HCT116 (cell line): Measurements from ENCODE around the gene PWP1. TPM values are rescaled to one million over a fixed set of nuclear protein-coding genes. Genes with fewer than 3 reads are reported as not detected.

Experiments
- ATAC-seq: fragments of 200-7000 bp; cut with Tn5 transposase; 2 replicates; pipeline ENCODE4 v1.9.1; 2020; ENCODE audit warnings: mild to moderate bottlenecking, moderate library complexity
- BruUV-seq: library from RNA; stranded (reverse); fragments of 400-500 nt; replicated peaks from 2 replicates; lab custom pipeline; 2021; lab: Mats Ljungman, UMichigan
- CTCF ChIA-PET: fragments of 300-600 bp; sonication (Branson Sonifier 250); formaldehyde crosslinking; loops from one replicate; lab custom pipeline; 2021; ENCODE audit warnings: antibody characterized with exemption; lab: Charles Lee
- POLR2A ChIA-PET: fragments of 300-600, 350-600 bp; sonication (Branson Sonifier 250); formaldehyde crosslinking; loops from one replicate; lab custom pipeline; 2021; ENCODE audit warnings: antibody characterized with exemption; lab: Charles Lee
- RAD21 ChIA-PET, 2 experiments: fragments of 300-600 bp; sonication (Branson Sonifier 250); formaldehyde crosslinking; loops; one replicate each; lab custom pipeline; 2023; ENCODE audit warnings: low total read pairs in 2 of 2; ENCODE audit not compliant: uncharacterized antibody in 2 of 2, unreplicated experiment in 2 of 2, low non-redundant PET in 1 of 2; lab: Charles Lee
- DNase-seq: peaks from one replicate; pipeline ENCODE4 v3.0.0-alpha.2; 2010; ENCODE audit warnings: low read depth, low spot score
- H2AFZ ChIP-seq: fragments of 200-600 bp; shearing (Covaris generic), sonication (generic); 2 replicates; pipeline ENCODE4 v1.6.1; 2017; ENCODE audit warnings: low read depth, mixed run types, mixed read lengths, antibody characterized with exemption, low read length; ENCODE audit not compliant: poor library complexity, severe bottlenecking
- H3K27ac ChIP-seq: 2 replicates; pipeline ENCODE4 v1.5.1; 2012; ENCODE audit warnings: low read depth, low read length
- H3K27me3 ChIP-seq: fragments of 200-600 bp; sonication (generic); 2 replicates; pipeline ENCODE4 v1.6.1; 2016; ENCODE audit warnings: mixed run types, low read length, mixed read lengths; ENCODE audit not compliant: insufficient read depth
- H3K36me3 ChIP-seq, 2 experiments: fragments of 200-500 bp in 1 of 2; fragments of 200-600 bp in 1 of 2; sonication (Bioruptor generic) in 1 of 2; sonication (generic) in 1 of 2; 2 replicates each; pipeline versions ENCODE4 v1.5.1 to v1.6.1; 2014 to 2016; ENCODE audit warnings: low read length in 2 of 2, inconsistent platforms in 1 of 2, mixed read lengths in 1 of 2, mixed run types in 1 of 2; ENCODE audit not compliant: insufficient read depth in 2 of 2, control insufficient read depth in 1 of 2
- H3K4me1 ChIP-seq, 2 experiments: fragments of 200-600 bp in 1 of 2; sonication (generic) in 1 of 2; 2 replicates each; pipeline versions ENCODE4 v1.5.1 to v1.6.1; 2012 to 2017; ENCODE audit warnings: low read length in 2 of 2, inconsistent platforms in 1 of 2, mild to moderate bottlenecking in 1 of 2, mixed read lengths in 1 of 2, mixed run types in 1 of 2, moderate library complexity in 1 of 2; ENCODE audit not compliant: insufficient read depth in 2 of 2, control insufficient read depth in 1 of 2
- H3K4me2 ChIP-seq: fragments of 200-600 bp; sonication (generic); 2 replicates; pipeline ENCODE4 v1.6.1; 2017; ENCODE audit warnings: mixed run types, low read length, mixed read lengths
- H3K4me3 ChIP-seq, 2 experiments: fragments of 200-600 bp in 1 of 2; sonication (generic) in 1 of 2; replicated peaks in 1 of 2; 2 replicates each; pipeline ENCODE4 v1.5.1; 2011 to 2016; ENCODE audit warnings: low read length in 2 of 2, control low read depth in 1 of 2, low read depth in 1 of 2, mild to moderate bottlenecking in 1 of 2, mixed read lengths in 1 of 2, mixed run types in 1 of 2
- H3K79me2 ChIP-seq: fragments of 200-600 bp; sonication (generic); 2 replicates; pipeline ENCODE4 v1.6.1; 2017; ENCODE audit warnings: mild to moderate bottlenecking, mixed run types, low read length, moderate library complexity, mixed read lengths; ENCODE audit not compliant: insufficient read depth
- H3K9ac ChIP-seq: fragments of 200-600 bp; sonication (generic); 2 replicates; pipeline ENCODE4 v1.6.1; 2016; ENCODE audit warnings: low read length, mixed read lengths
- H3K9me2 ChIP-seq: fragments of 200-600 bp; sonication (generic), shearing (Covaris generic); 2 replicates; pipeline ENCODE4 v1.6.1; 2017; ENCODE audit warnings: mixed run types, mild to moderate bottlenecking, moderate library complexity; ENCODE audit not compliant: insufficient read depth
- H3K9me3 ChIP-seq, 2 experiments: fragments of 200-500 bp in 1 of 2; fragments of 200-600 bp in 1 of 2; sonication (Bioruptor generic) in 1 of 2; sonication (generic) in 1 of 2; 2 replicates each; pipeline ENCODE4 v1.6.1; 2014 to 2017; ENCODE audit warnings: low read length in 2 of 2, mixed read lengths in 2 of 2, inconsistent platforms in 1 of 2, low read depth in 1 of 2, mild to moderate bottlenecking in 1 of 2, mixed run types in 1 of 2, moderate library complexity in 1 of 2; ENCODE audit not compliant: control insufficient read depth in 1 of 2, insufficient read depth in 1 of 2
- H4K20me1 ChIP-seq: fragments of 200-600 bp; sonication (generic), shearing (Covaris generic); 2 replicates; pipeline ENCODE4 v1.6.1; 2017; ENCODE audit warnings: mixed run types, mild to moderate bottlenecking, moderate library complexity; ENCODE audit not compliant: insufficient read depth
- CTCF ChIP-seq, 3 experiments: fragments of 200-600 bp in 1 of 3; sonication (generic) in 1 of 3; IDR thresholded peaks in 2 of 3; conservative IDR thresholded peaks in 1 of 3; 2 replicates each; pipeline ENCODE4 v1.5.1; 2012 to 2017; ENCODE audit warnings: low read depth in 2 of 3, low read length in 2 of 3, antibody characterized with exemption in 1 of 3, borderline replicate concordance in 1 of 3, control low read depth in 1 of 3, mild to moderate bottlenecking in 1 of 3, mixed read lengths in 1 of 3, mixed run types in 1 of 3, moderate library complexity in 1 of 3; ENCODE audit not compliant: insufficient read depth in 1 of 3
- POLR2A ChIP-seq: IDR thresholded peaks from 2 replicates; pipeline ENCODE4 v1.7.0; 2011; ENCODE audit warnings: borderline replicate concordance; ENCODE audit not compliant: insufficient read depth, insufficient read length; ENCODE audit errors: extremely low read depth
- SIN3A ChIP-seq: IDR thresholded peaks from 2 replicates; pipeline ENCODE4 v1.6.1; 2012; ENCODE audit warnings: low read depth
- SP1 ChIP-seq: IDR thresholded peaks from 2 replicates; pipeline ENCODE4 v1.6.1; 2012; ENCODE audit warnings: low read depth
- intact Hi-C: fragments of 100-400 bp; cut with micrococcal nuclease; formaldehyde crosslinking; loops from 2 replicates; pipeline ENCODE4 v1.10.0; 2022
- total RNA-seq: library from RNA; stranded (reverse); gene quantifications from one replicate; pipeline ENCODE4 v1.2.1, GENCODE V29; 2021; ENCODE audit not compliant: unreplicated experiment

The PWP1 gene
- total RNA-seq, 1 experiment from 2014 or later: 48.2 TPM

DNA sequence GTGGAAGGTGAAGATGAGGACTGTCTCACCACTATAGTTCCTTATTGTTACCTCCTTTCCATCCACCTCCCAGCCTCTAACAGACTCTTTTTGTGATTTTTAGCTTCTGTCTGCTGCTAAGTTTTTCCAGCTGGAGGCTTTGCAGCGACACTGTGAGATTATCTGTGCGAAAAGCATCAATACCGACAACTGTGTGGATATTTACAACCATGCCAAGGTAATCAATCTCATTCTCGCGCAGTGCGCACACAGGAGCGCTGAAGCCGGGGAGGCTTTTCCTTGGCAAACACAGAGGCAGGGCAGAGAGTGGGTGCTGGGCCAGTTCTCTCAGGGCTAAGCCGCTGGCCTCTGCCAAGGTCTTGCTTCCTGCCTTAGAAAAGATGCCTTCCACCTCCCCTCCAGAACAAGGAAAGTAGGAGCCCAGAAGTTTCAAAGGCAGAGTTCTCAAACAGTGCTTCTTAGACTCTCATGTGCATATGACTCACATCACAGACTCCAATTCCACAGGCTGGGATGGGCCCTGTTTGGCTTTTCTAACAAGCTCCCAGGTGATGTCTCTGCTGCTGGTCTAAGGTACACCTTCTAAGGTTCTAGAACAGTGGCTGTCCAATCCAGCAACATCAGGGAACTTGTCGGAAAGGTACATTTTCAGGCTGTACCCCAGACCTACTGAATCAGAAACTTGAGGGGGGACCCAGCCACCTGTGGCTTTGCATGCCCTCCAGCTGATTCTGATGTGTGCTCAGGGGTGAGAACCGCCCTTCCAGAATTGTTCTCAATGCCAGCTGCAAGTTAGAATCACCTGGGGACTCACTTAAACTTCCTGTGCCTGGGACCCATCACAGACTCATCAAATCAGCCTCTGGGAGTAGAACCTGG is 33.8 kb upstream of the PWP1 start:
- no peak overlapping the region for H3K9ac ChIP-seq
- H3K27me3 ChIP-seq: no peaks in the 10 kb centered on the region
- H3K79me2 ChIP-seq: no peaks in the 10 kb centered on the region
- H3K4me3 ChIP-seq: no peak overlapping the region
- H3K36me3 ChIP-seq: no peaks in the 10 kb centered on the region
- no peaks in the 10 kb centered on the region for H3K9me2 ChIP-seq
- intact Hi-C loops: no loop called here
- ATAC-seq: no peak
- H3K4me1 ChIP-seq: no peaks in the 10 kb centered on the region
- ChIA-PET RAD21 (no interaction called here), POLR2A (no interaction called here), CTCF (no interaction called here)
- no peak overlapping the region for H3K27ac ChIP-seq
- DNase-seq: no peak
- no peaks in the 10 kb centered on the region for H3K9me3 ChIP-seq
- TF ChIP-seq SP1: no peak
- no peak overlapping the region for H3K4me2 ChIP-seq
- H2AFZ ChIP-seq: no peak overlapping the region
- H4K20me1 ChIP-seq: no peaks in the 10 kb centered on the region
- no TSS peak for BruUV-seq

- Histone ChIP-seq H3K79me2 (no peaks in the 10 kb centered on the region), H3K4me2 (no peak overlapping the region), H3K27ac (no peak overlapping the region), H3K9ac (no peak overlapping the region), H4K20me1 (no peaks in the 10 kb centered on the region), H3K9me3 (no peaks in the 10 kb centered on the region), H2AFZ (no peak overlapping the region), H3K4me1 (no peaks in the 10 kb centered on the region), H3K9me2 (no peaks in the 10 kb centered on the region), H3K27me3 (no peaks in the 10 kb centered on the region), H3K4me3 (no peak overlapping the region), H3K36me3 (no peaks in the 10 kb centered on the region)
- TF ChIP-seq SP1 (no peak), SIN3A (no peak), POLR2A (no peak), CTCF (IDR thresholded peaks at IDR 0.05 in 2 of 3, conservative IDR thresholded peaks at IDR 0.05 in 1 of 3; ENCODE audit: borderline replicate concordance in 1 of 3, insufficient read depth in 1 of 3, low read depth in 2 of 3, low read length in 2 of 3) (no peak)
- CTCF ChIA-PET: no interaction called here
- DNase-seq (no peak), ATAC-seq (no peak)
- POLR2A ChIA-PET: no interaction called here
- no TSS peak for BruUV-seq
- RAD21 ChIA-PET: no interaction called here
- intact Hi-C loops: no loop called here
These were observed 32.1 kb upstream of the PWP1 start for GRCh38 chr12:107653519-107653918.
